HL-60 (cell line): Measurements from ENCODE around the gene MUC5AC.

Experiments used
- DNase-seq, 2 experiments: peaks; one replicate each; pipeline ENCODE4 v3.0.0-alpha.2; 2010 to 2020; ENCODE audit warnings: low read depth in 1 of 2, low spot score in 1 of 2
- H3K27ac ChIP-seq: fragments of 250-450 bp; sonication (Bioruptor Pico); replicated peaks from 2 replicates; pipeline ENCODE4 v1.5.1; 2020; ENCODE audit warnings: mild to moderate bottlenecking, moderate library complexity
- H3K27me3 ChIP-seq: fragments of 250-450 bp; sonication (Bioruptor Pico); 2 replicates; pipeline ENCODE4 v1.5.1; 2021; ENCODE audit warnings: mild to moderate bottlenecking, moderate library complexity; ENCODE audit not compliant: insufficient read depth, poor library complexity, severe bottlenecking
- H3K4me3 ChIP-seq: replicated peaks from 2 replicates; pipeline ENCODE4 v1.5.1; 2011; ENCODE audit warnings: mild to moderate bottlenecking, control low read depth, low read length; ENCODE audit not compliant: insufficient read depth
- GABPA ChIP-seq: IDR thresholded peaks from 2 replicates; pipeline ENCODE4 v1.6.1; 2012; ENCODE audit warnings: low read depth
- POLR2AphosphoS5 ChIP-seq: IDR thresholded peaks from 2 replicates; pipeline ENCODE4 v1.6.1; 2012; ENCODE audit warnings: low read depth
- REST ChIP-seq: IDR thresholded peaks from 2 replicates; pipeline ENCODE4 v1.6.1; 2012; ENCODE audit warnings: low read depth; ENCODE audit not compliant: insufficient replicate concordance
- SPI1 ChIP-seq: IDR thresholded peaks from 2 replicates; pipeline ENCODE4 v1.6.1; 2012; ENCODE audit warnings: low read depth, mild to moderate bottlenecking, borderline replicate concordance
- TF ChIP-seq, protein P1 (sequence below): IDR thresholded peaks from one replicate; pipeline ENCODE4 v1.5.1; 2011; ENCODE audit warnings: low read length, control low read depth, inconsistent platforms; ENCODE audit not compliant: insufficient read depth

MUC5AC gene

DNA sequence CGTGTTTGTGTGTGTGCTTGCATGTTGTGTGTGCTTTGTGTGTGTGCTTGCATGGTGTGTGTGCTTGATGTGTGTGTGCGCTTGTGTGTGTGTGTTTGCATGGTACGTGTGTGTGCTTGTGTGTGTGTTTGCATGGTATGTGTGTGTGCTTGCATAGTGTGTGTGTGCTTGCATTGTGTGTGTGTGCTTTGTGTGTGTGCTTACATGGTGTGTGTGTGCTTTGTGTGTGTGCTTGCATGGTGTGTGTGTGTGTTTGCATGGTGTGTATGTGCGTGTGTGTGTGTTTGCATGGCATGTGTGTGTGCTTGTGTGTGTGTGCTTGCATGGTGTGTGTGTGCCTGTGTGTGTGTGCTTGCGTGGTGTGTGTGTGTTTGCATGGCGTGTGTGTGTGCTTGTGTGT lies 10.0 kb upstream of the MUC5AC start:
- Histone ChIP-seq H3K4me3 (no peak overlapping the region), H3K27me3 (no peaks in the 10 kb centered on the region), H3K27ac (no peak overlapping the region)
- TF ChIP-seq POLR2AphosphoS5 = no peak
- no peak for TF ChIP-seq SPI1
- TF ChIP-seq GABPA = no peak
- TF ChIP-seq, protein P1, sequence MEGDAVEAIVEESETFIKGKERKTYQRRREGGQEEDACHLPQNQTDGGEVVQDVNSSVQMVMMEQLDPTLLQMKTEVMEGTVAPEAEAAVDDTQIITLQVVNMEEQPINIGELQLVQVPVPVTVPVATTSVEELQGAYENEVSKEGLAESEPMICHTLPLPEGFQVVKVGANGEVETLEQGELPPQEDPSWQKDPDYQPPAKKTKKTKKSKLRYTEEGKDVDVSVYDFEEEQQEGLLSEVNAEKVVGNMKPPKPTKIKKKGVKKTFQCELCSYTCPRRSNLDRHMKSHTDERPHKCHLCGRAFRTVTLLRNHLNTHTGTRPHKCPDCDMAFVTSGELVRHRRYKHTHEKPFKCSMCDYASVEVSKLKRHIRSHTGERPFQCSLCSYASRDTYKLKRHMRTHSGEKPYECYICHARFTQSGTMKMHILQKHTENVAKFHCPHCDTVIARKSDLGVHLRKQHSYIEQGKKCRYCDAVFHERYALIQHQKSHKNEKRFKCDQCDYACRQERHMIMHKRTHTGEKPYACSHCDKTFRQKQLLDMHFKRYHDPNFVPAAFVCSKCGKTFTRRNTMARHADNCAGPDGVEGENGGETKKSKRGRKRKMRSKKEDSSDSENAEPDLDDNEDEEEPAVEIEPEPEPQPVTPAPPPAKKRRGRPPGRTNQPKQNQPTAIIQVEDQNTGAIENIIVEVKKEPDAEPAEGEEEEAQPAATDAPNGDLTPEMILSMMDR = no peak
- no peak for TF ChIP-seq REST
- no peak for DNase-seq

DNA sequence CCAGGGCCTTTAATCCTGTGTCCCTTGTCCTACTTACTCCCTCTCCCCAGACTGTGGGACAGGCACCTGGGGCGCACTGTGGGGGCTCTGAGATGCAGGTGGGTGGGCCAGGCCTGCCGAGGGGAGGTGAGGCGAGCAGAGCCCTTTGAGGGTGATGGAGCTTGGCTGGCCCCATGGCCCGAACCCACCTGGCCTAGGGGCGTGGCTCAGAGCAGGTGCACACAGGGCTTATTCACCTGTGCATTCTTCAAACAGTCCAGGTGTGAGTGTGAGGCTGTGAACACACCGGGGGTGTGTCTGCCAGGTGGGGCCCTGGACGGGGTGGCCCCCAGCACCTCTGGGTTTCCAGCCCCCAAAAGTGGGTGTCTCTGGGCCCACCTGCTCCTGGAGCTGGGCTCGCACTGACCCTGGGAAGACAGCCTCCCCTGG lies 9.0 kb upstream of the MUC5AC start:
- DNase-seq = no peak
- Histone ChIP-seq H3K27me3 (peaks cover 5% of the 10 kb centered on the region), H3K4me3 (no peak overlapping the region), H3K27ac (no peak overlapping the region)
- TF ChIP-seq SPI1 (no peak), REST (no peak), GABPA (no peak), POLR2AphosphoS5 (no peak)
- TF ChIP-seq, protein P1 = no peak

- H3K27me3 ChIP-seq = peaks cover 5% of the 10 kb centered on the region
- no peak for DNase-seq
- H3K27ac ChIP-seq = no peak overlapping the region
- no peak overlapping the region for H3K4me3 ChIP-seq
- TF ChIP-seq REST (no peak), POLR2AphosphoS5 (no peak), GABPA (no peak), SPI1 (no peak)
- TF ChIP-seq, protein P1 = no peak
Measured at GRCh38 chr11:1149545-1149944, 8.2 kb upstream of the MUC5AC start.
